Panc1 (cell line): Measurements from ENCODE around the gene IL16. TPM values are rescaled to one million over a fixed set of nuclear protein-coding genes. Genes with fewer than 3 reads are reported as not detected.

Experiments
- ATAC-seq: fragments of 200-7000 bp; cut with Tn5 transposase; 2 replicates; pipeline ENCODE4 v1.9.1; 2020; ENCODE audit warnings: mild to moderate bottlenecking, moderate library complexity
- BruUV-seq: library from RNA; stranded (reverse); fragments of 400-500 nt; replicated peaks from 2 replicates; lab custom pipeline; 2021; lab: Mats Ljungman, UMichigan
- CTCF ChIA-PET: fragments of 300-600 bp; sonication (Branson Sonifier 250); formaldehyde crosslinking; loops from one replicate; lab custom pipeline; 2022; ENCODE audit warnings: antibody characterized with exemption; lab: Charles Lee
- POLR2A ChIA-PET: fragments of 300-600 bp; sonication (Branson Sonifier 250); formaldehyde crosslinking; loops from one replicate; lab custom pipeline; 2022; ENCODE audit warnings: antibody characterized with exemption; lab: Charles Lee
- DNase-seq: peaks from one replicate; pipeline ENCODE4 v3.0.0-alpha.2; 2010; ENCODE audit warnings: low read depth, low spot score
- H3K27ac ChIP-seq: 2 replicates; pipeline ENCODE4 v1.5.1; 2011; ENCODE audit warnings: mild to moderate bottlenecking, low read length, inconsistent platforms
- H3K27me3 ChIP-seq: fragments of 200-500 bp; sonication (Bioruptor generic); 2 replicates; pipeline ENCODE4 v1.6.0; 2014; ENCODE audit warnings: low read length, inconsistent platforms; ENCODE audit not compliant: control insufficient read depth, insufficient read depth
- H3K36me3 ChIP-seq: fragments of 200-500 bp; sonication (Bioruptor generic); 2 replicates; pipeline ENCODE4 v1.5.1; 2014; ENCODE audit warnings: inconsistent platforms, mild to moderate bottlenecking, low read length, moderate library complexity; ENCODE audit not compliant: control insufficient read depth, insufficient read depth
- H3K4me1 ChIP-seq: 2 replicates; pipeline ENCODE4 v1.5.1; 2011; ENCODE audit warnings: inconsistent platforms, mild to moderate bottlenecking, low read length, moderate library complexity; ENCODE audit not compliant: control insufficient read depth, insufficient read depth
- H3K4me3 ChIP-seq, 2 experiments: 2 replicates each; pipeline ENCODE4 v1.5.1; 2011 to 2012; ENCODE audit warnings: low read depth in 2 of 2, low read length in 2 of 2, mild to moderate bottlenecking in 2 of 2, inconsistent platforms in 1 of 2, moderate library complexity in 1 of 2
- H3K9me3 ChIP-seq: fragments of 200-500 bp; sonication (Bioruptor generic); 2 replicates; pipeline ENCODE4 v1.5.1; 2014; ENCODE audit warnings: low read depth, mild to moderate bottlenecking, inconsistent platforms, low read length, moderate library complexity; ENCODE audit not compliant: control insufficient read depth, insufficient read depth
- CTCF ChIP-seq: fragments of 450-650 bp; IDR thresholded peaks from 2 replicates; pipeline ENCODE4 v1.5.1; 2017; ENCODE audit warnings: mild to moderate bottlenecking
- POLR2AphosphoS5 ChIP-seq: IDR thresholded peaks from 2 replicates; pipeline ENCODE4 v1.6.1; 2012; ENCODE audit warnings: mild to moderate bottlenecking, low read depth, low read length, moderate library complexity
- REST ChIP-seq, 2 experiments: IDR thresholded peaks; 2 replicates each; pipeline ENCODE4 v1.6.1; 2011 to 2012; ENCODE audit warnings: low read depth in 2 of 2, control low read depth in 1 of 2, low read length in 1 of 2, mild to moderate bottlenecking in 1 of 2, moderate library complexity in 1 of 2; ENCODE audit not compliant: insufficient read depth in 1 of 2
- SIN3A ChIP-seq: IDR thresholded peaks from 2 replicates; pipeline ENCODE4 v1.6.1; 2012; ENCODE audit warnings: low read depth, mild to moderate bottlenecking, low read length, moderate library complexity, borderline replicate concordance; ENCODE audit not compliant: insufficient read depth
- TCF7L2 ChIP-seq: IDR thresholded peaks from 2 replicates; pipeline ENCODE4 v1.6.1; 2011; ENCODE audit warnings: mild to moderate bottlenecking, low read depth, low read length, inconsistent platforms
- in situ Hi-C: cut with HindIII; loops from 2 replicates; pipeline ENCODE4 v1.10.0; 2016; ENCODE audit warnings: low sequenced_read_pairs, low pct_unique_long_range_greater_than_20kb
- intact Hi-C: fragments of 100-400 bp; cut with micrococcal nuclease; formaldehyde crosslinking; loops from one replicate; pipeline ENCODE4 v1.10.0; 2022; ENCODE audit not compliant: unreplicated experiment
- total RNA-seq: library from RNA; stranded (reverse); gene quantifications from one replicate; pipeline ENCODE4 v1.2.1, GENCODE V29; 2021; ENCODE audit not compliant: unreplicated experiment

Gene IL16
- total RNA-seq, 1 experiment from 2014 or later, result 1.0 TPM

- no peak overlapping the region for H3K27ac ChIP-seq
- no peak overlapping the region for H3K4me3 ChIP-seq
- H3K36me3 ChIP-seq, result no peaks in the 10 kb centered on the region
- TF ChIP-seq POLR2AphosphoS5 (no peak), REST (IDR thresholded peaks at IDR 0.05; ENCODE audit: insufficient read depth in 1 of 2, low read depth in 2 of 2, low read length in 1 of 2) (no peak), TCF7L2 (no peak), CTCF (no peak), SIN3A (no peak)
- intact Hi-C loops, result no loop called here
- CTCF ChIA-PET, result no interaction called here
- in situ Hi-C loops, result no loop called here
- no peaks in the 10 kb centered on the region for H3K4me1 ChIP-seq
- no peak for DNase-seq
- POLR2A ChIA-PET, result no interaction called here
- no peak for ATAC-seq
- no peaks in the 10 kb centered on the region for H3K9me3 ChIP-seq
- no peaks in the 10 kb centered on the region; the same call in 1 of the 2 replicates for H3K27me3 ChIP-seq
- no TSS peak for BruUV-seq
Measured at GRCh38 chr15:81301815-81302399, 105.2 kb downstream of the IL16 start.

GRCh38 chr15:81302701-81303109, 106.0 kb downstream of the IL16 start:
- Histone ChIP-seq H3K4me3 (no peak overlapping the region), H3K9me3 (no peaks in the 10 kb centered on the region), H3K4me1 (no peaks in the 10 kb centered on the region), H3K27me3 (no peaks in the 10 kb centered on the region; the same call in 1 of the 2 replicates), H3K36me3 (no peaks in the 10 kb centered on the region), H3K27ac (no peak overlapping the region)
- intact Hi-C loops (no loop called here), in situ Hi-C loops (no loop called here)
- ATAC-seq (no peak), DNase-seq (no peak)
- BruUV-seq, result no TSS peak
- ChIA-PET CTCF (no interaction called here), POLR2A (no interaction called here)
- TF ChIP-seq SIN3A (no peak), REST (IDR thresholded peaks at IDR 0.05; ENCODE audit: insufficient read depth in 1 of 2, low read depth in 2 of 2, low read length in 1 of 2) (no peak), CTCF (no peak), POLR2AphosphoS5 (no peak), TCF7L2 (no peak)
